K562 (cell line): ENCODE data around the gene DNAH10. TPM values are rescaled to one million over a fixed set of nuclear protein-coding genes. Genes with fewer than 3 reads are reported as not detected.
A peak's percentile ranks its signal among the peaks of the same experiment; 100 is the strongest.

Experiments
- CHD7 ChIP-seq: fragments of 200-600 bp; sonication (generic); IDR thresholded peaks from one replicate; pipeline ENCODE4 v1.6.1; 2012; ENCODE audit warnings: mild to moderate bottlenecking, low read depth, low read length, inconsistent platforms
- IRF1 ChIP-seq: sonication (generic); formaldehyde crosslinking; IDR thresholded peaks from 2 replicates; pipeline ENCODE4 v1.8.0; 2022; ENCODE audit warnings: missing genetic modification reagents, mild to moderate bottlenecking, borderline replicate concordance
- PRDM10 ChIP-seq: fragments of 450-650 bp; IDR thresholded peaks from 2 replicates; pipeline ENCODE4 v1.6.1; 2018; ENCODE audit not compliant: partially characterized antibody
- SLC30A9 ChIP-seq: fragments of 250-450 bp; sonication (Bioruptor Pico); IDR thresholded peaks from 2 replicates; pipeline ENCODE4 v1.8.0; 2022; ENCODE audit warnings: mild to moderate bottlenecking, moderate library complexity
- ZHX1 ChIP-seq: fragments of 150-350 bp; conservative IDR thresholded peaks from 2 replicates; pipeline ENCODE4 v1.6.1; 2014; ENCODE audit warnings: low read length
- ZNF75A ChIP-seq: fragments of 450-650 bp; formaldehyde crosslinking; IDR thresholded peaks from 2 replicates; pipeline ENCODE4 v1.4.0; 2020; ENCODE audit warnings: mild to moderate bottlenecking
- polyA plus RNA-seq, 8 experiments: library from polyadenylated mRNA; depleted of rRNA in 4 of 8; stranded (reverse) in 5 of 8; unstranded in 3 of 8; fragments of >200 nt; fragmentation: Nextera tagmentation in 2 of 8; fragmentation: Illumina TruSeq in 1 of 8; extraction: Ambion mirVana in 2 of 8; extraction: Trizol in 1 of 8; gene quantifications; 2 replicates each; pipeline versions ENCODE4 v1.2.1 to v1.2.3, GENCODE V29; 2011 to 2014; ENCODE audit warnings: inconsistent platforms in 1 of 8, missing spikeins in 1 of 8
- total RNA-seq, 7 experiments: library from RNA; depleted of rRNA in 6 of 7; stranded (reverse); fragments of >200 nt in 6 of 7; fragmentation: Illumina TruSeq in 2 of 7; extraction: Trizol in 2 of 7; gene quantifications; 2 replicates each; pipeline versions ENCODE4 v1.2.1 to v1.2.3, GENCODE V29; 2011 to 2021; ENCODE audit warnings: low replicate concordance in 1 of 7

Gene DNAH10
- total and polyA plus RNA-seq, 9 of the 15 experiments (the other 6 are each of a cell fraction or from before 2014, with no cell fraction given), result 0.01 to 0.06 (median 0.04) TPM; not detected in 1

- TF ChIP-seq PRDM10 (peak; percentile 47), IRF1 (CRISPR knock-in tag) (no peak), CHD7 (no peak), SLC30A9 (no peak), ZHX1 (no peak), ZNF75A (CRISPR knock-in tag) (no peak)
Measured at GRCh38 chr12:123912415-123913380, 150.6 kb downstream of the DNAH10 start (continued).
